ENCODE results near the gene C1QL4.
A peak's percentile ranks its signal among the peaks of the same experiment; 100 is the strongest.
"Not testable (repeated sequence)": the region's sequence is repeated elsewhere in the genome, so short reads cannot be mapped to it uniquely, and the experiment has no call there.

C1QL4 gene

DNA sequence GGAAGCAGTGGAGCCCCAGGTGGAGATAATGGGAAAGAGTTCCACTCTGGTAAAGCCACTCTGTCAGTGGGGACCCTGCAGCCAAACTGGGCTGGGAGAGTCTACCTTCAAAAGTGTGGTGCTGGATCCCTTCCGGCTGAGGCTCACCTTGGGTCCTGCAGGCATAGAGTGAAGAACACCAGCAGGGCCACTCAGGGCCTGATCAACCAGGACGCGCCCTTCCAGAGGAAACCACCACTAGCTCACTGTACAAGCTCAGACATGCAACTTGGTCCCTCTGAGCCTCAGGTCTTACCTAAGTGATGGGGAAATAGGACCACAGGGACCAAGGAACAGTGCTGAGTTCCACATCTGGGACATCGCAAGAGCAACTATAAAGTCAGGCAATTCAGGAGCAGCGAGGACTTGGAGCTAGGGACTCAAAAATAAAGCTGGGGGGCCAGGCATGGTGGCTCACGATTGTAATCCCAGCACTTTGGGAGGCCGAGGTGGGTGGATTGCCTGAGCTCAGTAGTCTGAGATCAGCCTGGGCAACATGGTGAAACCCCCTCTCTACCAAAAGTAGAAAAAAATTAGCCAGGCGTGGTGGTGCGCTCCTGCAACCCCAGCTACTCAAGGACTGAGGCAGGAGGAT, 47.9 kb downstream of the C1QL4 start:
- no peak for TF ChIP-seq ZNF274 (IDR thresholded peaks at IDR 0.05; ENCODE audit: low read depth, low read length)
- TF ChIP-seq YY1 (IDR thresholded peaks at IDR 0.05; ENCODE audit: insufficient read depth, insufficient read length): no peak
- TF ChIP-seq SUZ12 (IDR thresholded peaks at IDR 0.05; ENCODE audit: extremely low read depth, insufficient read depth, insufficient read length): no peak
- H3K9ac ChIP-seq (ENCODE audit: insufficient read length, low read depth): peak overlapping the region; percentile 36
- no peaks in the 10 kb centered on the region for H3K27me3 ChIP-seq (ENCODE audit: insufficient read depth, insufficient read length)
- no peak for DNase-seq (ENCODE audit: low read depth, low spot score)
- H3K4me1 ChIP-seq (ENCODE audit: insufficient read depth, insufficient read length): peaks cover 18% of the 10 kb centered on the region
- no peak overlapping the region for H3K4me3 ChIP-seq (ENCODE audit: insufficient read length, low read depth)
- no peaks in the 10 kb centered on the region for H3K36me3 ChIP-seq (ENCODE audit: insufficient read depth, insufficient read length, low read length)
- 0 out of 2 replicates have a peak, but pooled peaks cover 4% of the 10 kb centered on the region for H3K9me3 ChIP-seq (ENCODE audit: insufficient read depth, low read length)

DNA sequence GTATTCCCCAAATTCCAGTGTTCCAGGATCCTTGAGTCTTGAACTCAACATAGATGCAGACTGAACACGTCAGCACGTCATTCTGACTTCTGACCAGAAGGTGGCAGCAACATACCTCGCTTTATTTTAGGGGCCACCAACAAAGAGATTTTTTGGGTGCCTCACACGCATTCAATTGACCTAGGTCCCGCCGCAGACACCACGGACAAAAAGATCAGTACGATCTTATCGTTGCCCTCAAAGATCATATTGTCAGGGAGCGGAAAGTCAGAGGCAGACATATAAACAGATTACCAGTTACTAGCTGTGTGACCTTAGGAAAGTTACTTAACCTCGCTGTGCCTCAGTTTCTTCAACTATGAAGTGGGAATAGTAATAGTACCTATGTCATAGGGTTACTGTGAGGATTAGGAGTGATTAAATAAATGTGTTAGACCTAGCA, 48.6 kb downstream of the C1QL4 start:
- peaks cover 9% of the 10 kb centered on the region; the same call in 1 of the 2 replicates for H3K9me3 ChIP-seq (ENCODE audit: insufficient read depth, low read length)
- no peaks in the 10 kb centered on the region for H3K27me3 ChIP-seq (ENCODE audit: insufficient read depth, insufficient read length)
- peaks cover 17% of the 10 kb centered on the region for H3K4me1 ChIP-seq (ENCODE audit: insufficient read depth, insufficient read length)
- TF ChIP-seq YY1 (IDR thresholded peaks at IDR 0.05; ENCODE audit: insufficient read depth, insufficient read length) (no peak), SUZ12 (IDR thresholded peaks at IDR 0.05; ENCODE audit: extremely low read depth, insufficient read depth, insufficient read length) (no peak), ZNF274 (IDR thresholded peaks at IDR 0.05; ENCODE audit: low read depth, low read length) (no peak)
- no peak overlapping the region for H3K4me3 ChIP-seq (ENCODE audit: insufficient read length, low read depth)
- no peaks in the 10 kb centered on the region for H3K36me3 ChIP-seq (ENCODE audit: insufficient read depth, insufficient read length, low read length)
- peak; percentile 62 for DNase-seq (ENCODE audit: low read depth, low spot score)
- no peak overlapping the region for H3K9ac ChIP-seq (ENCODE audit: insufficient read length, low read depth)

DNA sequence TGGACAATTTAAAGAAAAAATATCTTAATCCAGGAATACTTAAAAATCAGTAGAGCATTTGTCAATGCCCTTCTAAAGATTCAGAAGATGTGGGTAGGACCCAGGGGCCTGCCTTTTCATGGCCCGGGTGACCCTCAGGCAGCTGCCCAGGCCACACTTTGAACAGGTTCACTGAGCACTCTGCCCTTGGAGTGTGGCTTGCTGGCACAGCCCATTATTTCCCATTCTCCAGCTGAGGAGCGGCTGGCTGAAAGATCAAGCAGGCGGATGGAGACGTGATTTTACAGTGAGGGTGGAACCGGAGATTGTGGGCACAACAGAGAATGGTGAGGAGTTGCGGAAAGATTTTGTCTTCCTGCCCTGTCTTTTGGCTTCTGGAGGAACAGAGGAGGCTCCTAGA, 49.1 kb downstream of the C1QL4 start:
- H3K4me1 ChIP-seq (ENCODE audit: insufficient read depth, insufficient read length): peaks cover 12% of the 10 kb centered on the region
- TF ChIP-seq SUZ12 (IDR thresholded peaks at IDR 0.05; ENCODE audit: extremely low read depth, insufficient read depth, insufficient read length) (no peak), YY1 (IDR thresholded peaks at IDR 0.05; ENCODE audit: insufficient read depth, insufficient read length) (no peak), ZNF274 (IDR thresholded peaks at IDR 0.05; ENCODE audit: low read depth, low read length) (no peak)
- no peaks in the 10 kb centered on the region for H3K36me3 ChIP-seq (ENCODE audit: insufficient read depth, insufficient read length, low read length)
- no peaks in the 10 kb centered on the region for H3K27me3 ChIP-seq (ENCODE audit: insufficient read depth, insufficient read length)
- DNase-seq (ENCODE audit: low read depth, low spot score): no peak
- no peak overlapping the region for H3K4me3 ChIP-seq (ENCODE audit: insufficient read length, low read depth)
- H3K9ac ChIP-seq (ENCODE audit: insufficient read length, low read depth): no peak overlapping the region
- H3K9me3 ChIP-seq (ENCODE audit: insufficient read depth, low read length): peaks cover 9% of the 10 kb centered on the region; the same call in 1 of the 2 replicates

DNA sequence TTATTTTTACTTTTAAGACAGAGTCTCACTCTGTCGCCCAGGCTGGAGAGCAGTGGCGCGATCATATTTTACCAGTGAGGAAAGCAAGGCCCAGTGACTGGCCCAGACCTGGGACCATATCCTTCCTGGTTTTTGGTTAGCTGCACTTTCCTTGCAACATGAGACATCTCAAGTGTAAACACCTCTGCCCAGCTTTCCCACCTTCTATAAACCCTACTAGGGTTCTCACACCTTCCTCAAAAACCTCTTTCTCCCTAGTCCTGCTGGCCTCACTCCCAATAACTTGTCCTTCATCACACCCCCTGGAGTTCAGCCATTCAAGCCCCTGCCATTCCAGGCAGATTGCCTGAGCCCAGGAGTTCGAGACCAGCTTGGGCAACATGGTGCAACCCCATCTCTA, 52.3 kb downstream of the C1QL4 start:
- Histone ChIP-seq H3K9me3 (ENCODE audit: insufficient read depth, low read length) (peaks cover 9% of the 10 kb centered on the region; the same call in 1 of the 2 replicates), H3K27me3 (ENCODE audit: insufficient read depth, insufficient read length) (no peaks in the 10 kb centered on the region), H3K9ac (ENCODE audit: insufficient read length, low read depth) (no peak overlapping the region), H3K4me3 (ENCODE audit: insufficient read length, low read depth) (no peak overlapping the region), H3K4me1 (ENCODE audit: insufficient read depth, insufficient read length) (peaks cover 15% of the 10 kb centered on the region), H3K36me3 (ENCODE audit: insufficient read depth, insufficient read length, low read length) (no peaks in the 10 kb centered on the region)
- TF ChIP-seq ZNF274 (IDR thresholded peaks at IDR 0.05; ENCODE audit: low read depth, low read length) (no peak), SUZ12 (IDR thresholded peaks at IDR 0.05; ENCODE audit: extremely low read depth, insufficient read depth, insufficient read length) (no peak), YY1 (IDR thresholded peaks at IDR 0.05; ENCODE audit: insufficient read depth, insufficient read length) (no peak)
- DNase-seq (ENCODE audit: low read depth, low spot score): no peak

DNA sequence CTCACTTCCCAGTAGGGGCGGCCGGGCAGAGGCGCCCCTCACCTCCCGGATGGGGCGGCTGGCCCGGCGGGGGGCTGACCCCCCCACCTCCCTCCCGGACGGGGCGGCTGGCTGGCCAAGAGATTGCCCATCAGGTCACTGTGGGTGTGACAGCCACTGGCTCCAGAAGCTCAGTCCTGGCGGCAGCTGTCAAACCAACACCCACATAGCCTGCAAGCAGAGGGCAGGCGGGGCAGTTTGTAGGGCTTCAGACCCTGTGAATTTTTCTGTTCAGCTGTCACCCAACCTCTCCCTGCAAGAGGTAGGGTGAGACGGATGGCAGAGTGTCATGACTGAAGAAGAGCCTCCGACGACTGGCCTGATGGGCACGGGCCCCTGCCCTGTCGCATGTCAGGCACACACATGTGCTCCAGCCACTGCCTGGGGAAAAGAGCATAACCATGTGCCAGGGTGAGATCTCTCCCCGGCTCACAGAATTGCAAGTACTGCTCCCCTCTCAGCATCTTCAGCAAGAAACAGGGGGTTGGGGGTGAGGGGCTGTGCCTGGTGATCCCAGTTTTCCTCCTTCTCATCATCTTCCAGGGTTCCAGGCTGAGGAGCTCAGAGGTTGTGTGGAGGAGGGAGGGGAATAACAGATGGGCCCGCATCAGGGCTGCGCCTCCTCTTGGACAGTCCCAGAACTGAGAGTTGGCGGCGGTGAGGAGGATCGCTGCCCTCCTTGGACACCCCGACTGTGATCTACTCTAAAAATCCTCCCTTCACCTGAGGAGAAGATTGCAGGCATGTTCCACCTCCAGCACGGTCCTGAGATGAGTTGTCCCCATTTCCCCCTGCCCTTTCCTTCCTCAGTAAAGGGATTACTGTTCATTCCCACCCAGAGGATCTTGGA, 53.2 kb downstream of the C1QL4 start:
- H3K27me3 ChIP-seq (ENCODE audit: insufficient read depth, insufficient read length): no peaks in the 10 kb centered on the region
- peaks cover 9% of the 10 kb centered on the region; the same call in 1 of the 2 replicates for H3K9me3 ChIP-seq (ENCODE audit: insufficient read depth, low read length)
- no peak for DNase-seq (ENCODE audit: low read depth, low spot score)
- TF ChIP-seq ZNF274 (IDR thresholded peaks at IDR 0.05; ENCODE audit: low read depth, low read length): no peak
- no peak for TF ChIP-seq YY1 (IDR thresholded peaks at IDR 0.05; ENCODE audit: insufficient read depth, insufficient read length)
- no peak for TF ChIP-seq SUZ12 (IDR thresholded peaks at IDR 0.05; ENCODE audit: extremely low read depth, insufficient read depth, insufficient read length)
- no peaks in the 10 kb centered on the region for H3K36me3 ChIP-seq (ENCODE audit: insufficient read depth, insufficient read length, low read length)
- peak overlapping the region; percentile 53 for H3K9ac ChIP-seq (ENCODE audit: insufficient read length, low read depth)
- peaks cover 15% of the 10 kb centered on the region for H3K4me1 ChIP-seq (ENCODE audit: insufficient read depth, insufficient read length)
- no peak overlapping the region for H3K4me3 ChIP-seq (ENCODE audit: insufficient read length, low read depth)

DNA sequence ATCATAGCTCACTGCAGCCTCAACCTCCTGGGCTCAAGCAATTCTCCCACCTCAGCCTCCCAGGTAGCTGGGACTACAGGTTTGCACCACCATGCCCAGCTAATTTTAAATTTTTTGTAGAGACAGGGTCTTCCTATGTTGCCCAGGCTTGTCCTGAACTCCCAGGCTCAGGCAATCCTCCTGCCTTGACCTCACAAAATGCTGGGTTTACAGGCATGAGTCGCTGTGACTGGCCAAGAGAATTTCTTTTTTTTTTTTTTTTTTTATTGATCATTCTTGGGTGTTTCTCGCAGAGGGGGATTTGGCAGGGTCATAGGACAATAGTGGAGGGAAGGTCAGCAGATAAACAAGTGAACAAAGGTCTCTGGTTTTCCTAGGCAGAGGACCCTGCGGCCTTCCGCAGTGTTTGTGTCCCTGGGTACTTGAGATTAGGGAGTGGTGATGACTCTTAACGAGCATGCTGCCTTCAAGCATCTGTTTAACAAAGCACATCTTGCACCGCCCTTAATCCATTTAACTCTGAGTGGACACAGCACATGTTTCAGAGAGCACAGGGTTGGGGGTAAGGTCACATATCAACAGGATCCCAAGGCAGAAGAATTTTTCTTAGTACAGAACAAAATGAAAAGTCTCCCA, 54.1 kb downstream of the C1QL4 start:
- Histone ChIP-seq H3K4me1 (ENCODE audit: insufficient read depth, insufficient read length) (peaks cover 14% of the 10 kb centered on the region), H3K9ac (ENCODE audit: insufficient read length, low read depth) (peak overlapping the region; percentile 26)
- H3K36me3 ChIP-seq (ENCODE audit: insufficient read depth, insufficient read length, low read length); H3K9me3 ChIP-seq (ENCODE audit: insufficient read depth, low read length); H3K4me3 ChIP-seq (ENCODE audit: insufficient read length, low read depth); DNase-seq (ENCODE audit: low read depth, low spot score); H3K27me3 ChIP-seq (ENCODE audit: insufficient read depth, insufficient read length): not testable (repeated sequence)

All from NT2/D1 (cell line).